ENCODE results near the gene ZCCHC17.

ZCCHC17 gene

GRCh38 chr1:31389616-31390015 lies 92.8 kb downstream of the ZCCHC17 start:
- Histone ChIP-seq H3K9me3 (no peaks in the 10 kb centered on the region), H3K36me3 (no peaks in the 10 kb centered on the region), H3K27ac (no peak overlapping the region), H3K4me1 (ENCODE audit: control insufficient read depth in 1 of 2, insufficient read depth in 1 of 2, low read depth in 1 of 2, low read length in 1 of 2) (peaks cover 3 to 4% of the 10 kb centered on the region in 2 experiments), H3K4me3 (ENCODE audit: low read depth in 1 of 2, low read length in 1 of 2) (no peak overlapping the region), H3K27me3 (no peaks in the 10 kb centered on the region)
- no peak for TF ChIP-seq CTCF (IDR thresholded peaks at IDR 0.05)

GRCh38 chr1:31390071-31390470 lies 93.2 kb downstream of the ZCCHC17 start:
- Histone ChIP-seq H3K4me1 (ENCODE audit: control insufficient read depth in 1 of 2, insufficient read depth in 1 of 2, low read depth in 1 of 2, low read length in 1 of 2) (peaks cover 7 to 8% of the 10 kb centered on the region in 2 experiments), H3K27ac (no peak overlapping the region)
- TF ChIP-seq CTCF (IDR thresholded peaks at IDR 0.05), result no peak

DNA sequence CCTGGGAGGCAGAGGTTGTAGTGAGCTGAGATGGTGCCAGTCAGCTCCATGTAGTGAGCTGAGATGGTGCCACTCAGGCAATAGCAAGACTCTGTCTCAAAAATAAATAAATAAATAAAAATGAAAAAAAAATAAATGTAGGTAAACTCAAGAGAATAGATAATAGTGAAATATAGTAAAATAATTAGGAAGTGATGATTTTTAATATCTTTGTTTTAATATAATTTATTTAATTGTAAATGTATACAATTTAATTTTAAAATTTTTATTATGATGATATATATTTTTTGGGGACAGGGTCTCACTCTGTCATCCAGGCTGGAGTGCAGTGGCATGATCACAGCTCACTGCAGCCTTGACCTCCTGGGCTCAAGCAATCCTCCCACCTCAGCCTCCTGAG lies 96.6 kb downstream of the ZCCHC17 start:
- Histone ChIP-seq H3K9me3 (no peaks in the 10 kb centered on the region), H3K36me3 (no peaks in the 10 kb centered on the region), H3K27me3 (no peaks in the 10 kb centered on the region), H3K4me1 (ENCODE audit: control insufficient read depth in 1 of 2, insufficient read depth in 1 of 2, low read depth in 1 of 2, low read length in 1 of 2) (peaks cover 22 to 23% of the 10 kb centered on the region in 2 experiments), H3K4me3 (ENCODE audit: low read depth in 1 of 2, low read length in 1 of 2) (no peak overlapping the region), H3K27ac (no peak overlapping the region)
- TF ChIP-seq CTCF (IDR thresholded peaks at IDR 0.05), result no peak

More at GRCh38 chr1:31390071-31390470, 93.2 kb downstream of the ZCCHC17 start:
- H3K36me3 ChIP-seq, result no peaks in the 10 kb centered on the region
- H3K9me3 ChIP-seq, result no peaks in the 10 kb centered on the region
- no peaks in the 10 kb centered on the region for H3K27me3 ChIP-seq
- no peak overlapping the region for H3K4me3 ChIP-seq (ENCODE audit: low read depth in 1 of 2, low read length in 1 of 2)

DNA sequence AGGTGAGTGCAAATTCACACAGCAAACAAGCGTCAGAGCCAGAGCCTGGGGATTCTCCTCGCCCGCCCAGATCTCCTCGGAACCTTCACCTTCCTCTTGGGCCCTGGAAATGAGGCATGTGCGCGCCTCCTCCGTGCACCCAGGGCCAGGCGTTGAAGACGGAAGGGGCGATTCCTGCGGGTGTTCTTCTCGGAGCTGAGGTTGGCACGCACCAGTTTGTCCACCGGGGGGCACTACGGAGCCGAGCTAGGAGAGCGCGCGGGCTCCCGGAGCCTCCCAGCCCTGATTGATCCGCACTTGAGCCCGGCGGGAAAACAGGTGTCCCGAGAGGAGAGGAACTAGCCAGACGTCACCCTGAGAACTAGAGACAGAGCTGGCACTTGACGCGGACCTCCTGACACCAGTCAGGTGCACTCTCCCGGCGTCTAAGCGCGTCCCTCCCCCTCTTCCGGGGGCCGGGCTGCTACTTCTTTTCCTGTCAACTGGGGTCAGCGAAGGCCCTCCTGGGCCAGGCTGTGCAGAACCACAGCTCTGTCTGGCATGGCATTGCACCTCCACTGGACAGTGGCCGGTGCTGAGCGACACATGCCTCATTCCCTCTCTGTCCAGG lies 97.9 kb downstream of the ZCCHC17 start:
- Histone ChIP-seq H3K4me1 (ENCODE audit: control insufficient read depth in 1 of 2, insufficient read depth in 1 of 2, low read depth in 1 of 2, low read length in 1 of 2) (peaks cover 22 to 23% of the 10 kb centered on the region in 2 experiments), H3K9me3 (no peaks in the 10 kb centered on the region), H3K27ac (no peak overlapping the region), H3K36me3 (no peaks in the 10 kb centered on the region), H3K27me3 (no peaks in the 10 kb centered on the region), H3K4me3 (ENCODE audit: low read depth in 1 of 2, low read length in 1 of 2) (peak overlapping the region; percentile 58 to 60)
- TF ChIP-seq CTCF (IDR thresholded peaks at IDR 0.05), result peak; percentile 71

GRCh38 chr1:31396633-31397351 lies 100.0 kb downstream of the ZCCHC17 start:
- Histone ChIP-seq H3K27ac (no peak overlapping the region), H3K4me3 (ENCODE audit: low read depth in 1 of 2, low read length in 1 of 2) (no peak overlapping the region), H3K9me3 (no peaks in the 10 kb centered on the region), H3K4me1 (ENCODE audit: control insufficient read depth in 1 of 2, insufficient read depth in 1 of 2, low read depth in 1 of 2, low read length in 1 of 2) (peaks cover 25 to 32% of the 10 kb centered on the region in 2 experiments), H3K27me3 (no peaks in the 10 kb centered on the region), H3K36me3 (no peaks in the 10 kb centered on the region)
- no peak for TF ChIP-seq CTCF (IDR thresholded peaks at IDR 0.05)
